Ureter (tissue), 1 donor: ENCODE results near the gene HPN. TPM values are rescaled to one million over a fixed set of nuclear protein-coding genes. Genes with fewer than 3 reads are reported as not detected.
"Not testable (repeated sequence)": the region's sequence is repeated elsewhere in the genome, so short reads cannot be mapped to it uniquely, and the experiment has no call there.

Experiments
- DNase-seq: peaks from one replicate; pipeline ENCODE4 v3.0.0-alpha.2; 2020; ENCODE audit warnings: low spot score
- total RNA-seq: library from RNA; stranded (reverse); gene quantifications from one replicate; pipeline ENCODE4 v1.2.4, GENCODE V29; 2023
- donor health status: DM: yes; HTN: yes; CAD: no.

HPN gene
- total RNA-seq, 1 donor from 2014 or later = 0.73 TPM

DNA sequence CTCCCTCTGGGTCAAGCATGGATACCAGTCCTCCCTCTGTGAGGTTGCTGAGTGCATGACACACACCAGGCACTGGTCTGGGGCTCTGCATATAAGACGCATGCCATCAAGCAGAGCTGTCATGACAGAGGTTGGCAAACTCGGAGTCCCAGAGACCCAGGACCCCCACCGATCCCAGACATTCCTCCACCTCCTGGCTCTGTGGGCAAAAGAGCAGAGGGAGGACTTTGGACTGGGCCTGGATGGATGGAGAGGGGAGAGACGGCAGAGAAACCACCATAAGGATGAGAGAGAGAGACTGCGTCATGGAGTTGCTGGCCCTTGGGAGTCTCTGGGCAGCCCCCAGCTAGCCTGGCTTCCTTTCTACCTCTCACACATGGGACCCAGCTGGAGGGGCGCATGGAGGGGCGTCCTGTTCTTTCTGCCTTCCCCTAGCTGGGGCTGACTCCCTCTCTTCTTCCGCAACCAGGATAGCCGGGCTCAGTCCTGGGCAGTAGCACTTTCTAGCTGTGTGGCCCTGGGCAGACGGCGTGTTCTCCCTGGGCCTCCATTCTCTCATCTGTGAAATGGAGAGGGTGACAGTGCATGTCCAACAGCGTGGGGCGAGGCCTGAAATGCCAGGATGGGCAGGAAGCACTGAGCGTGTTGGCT lies 1.6 kb downstream of the HPN start:
- no peak for DNase-seq

DNA sequence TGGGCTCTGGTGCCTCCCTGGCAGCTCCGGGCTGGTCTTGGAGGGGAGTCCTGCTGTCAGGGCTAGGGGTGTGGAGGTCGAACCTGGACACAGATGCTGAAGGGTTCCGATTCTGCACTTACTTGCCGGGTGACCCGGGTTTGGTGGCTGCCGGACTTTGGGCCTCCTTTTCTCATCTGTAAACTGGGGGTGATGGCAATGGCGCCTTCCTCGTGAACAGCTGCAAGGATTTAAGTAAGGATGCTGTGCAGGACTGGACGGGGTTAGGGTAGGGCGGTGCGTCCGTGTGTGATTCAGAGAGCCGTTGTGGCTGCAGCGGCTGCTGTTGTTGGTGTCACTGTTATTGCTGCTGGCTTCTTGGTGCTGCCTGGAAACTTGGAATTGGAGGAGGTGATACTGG lies 2.4 kb downstream of the HPN start:
- DNase-seq = no peak

DNA sequence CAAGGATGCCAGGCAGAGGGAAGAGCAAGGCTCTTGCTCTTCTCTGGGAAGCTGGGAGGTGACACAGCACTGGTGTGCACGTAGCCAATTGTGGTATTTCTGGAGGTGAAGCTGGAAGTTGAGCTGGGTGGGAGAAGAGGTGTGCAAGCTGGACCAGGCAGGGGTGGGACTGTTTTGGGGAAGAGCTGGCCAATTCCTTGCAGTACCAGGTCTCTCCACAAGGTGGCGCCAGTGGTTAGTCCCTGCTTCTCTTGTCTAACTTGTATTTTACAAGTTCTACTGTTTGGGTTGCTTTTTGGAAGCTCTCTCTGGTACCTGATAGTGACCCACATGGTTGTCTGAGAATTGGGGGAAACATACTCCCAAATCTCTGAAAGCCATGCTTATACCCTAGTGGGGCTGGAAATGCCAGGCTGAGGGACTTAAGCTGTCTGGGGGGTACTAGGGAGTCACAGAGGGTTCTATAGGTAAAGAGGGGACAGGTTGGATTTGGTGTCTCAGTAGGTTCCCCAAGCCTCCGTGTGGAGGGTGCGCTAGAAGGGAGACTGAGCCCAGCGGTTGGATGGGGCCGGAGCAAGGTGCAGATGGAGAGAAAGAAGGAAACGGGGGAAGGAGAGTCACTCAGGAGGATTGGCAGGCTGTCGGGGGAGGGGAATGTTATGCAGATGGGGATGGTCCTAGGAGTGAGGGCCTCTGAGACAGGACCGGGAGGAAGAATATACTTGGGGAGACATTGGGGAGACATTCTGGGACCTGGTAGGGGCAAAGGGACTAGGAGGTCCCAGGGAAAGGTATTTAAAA lies 3.0 kb downstream of the HPN start:
- no peak for DNase-seq

DNA sequence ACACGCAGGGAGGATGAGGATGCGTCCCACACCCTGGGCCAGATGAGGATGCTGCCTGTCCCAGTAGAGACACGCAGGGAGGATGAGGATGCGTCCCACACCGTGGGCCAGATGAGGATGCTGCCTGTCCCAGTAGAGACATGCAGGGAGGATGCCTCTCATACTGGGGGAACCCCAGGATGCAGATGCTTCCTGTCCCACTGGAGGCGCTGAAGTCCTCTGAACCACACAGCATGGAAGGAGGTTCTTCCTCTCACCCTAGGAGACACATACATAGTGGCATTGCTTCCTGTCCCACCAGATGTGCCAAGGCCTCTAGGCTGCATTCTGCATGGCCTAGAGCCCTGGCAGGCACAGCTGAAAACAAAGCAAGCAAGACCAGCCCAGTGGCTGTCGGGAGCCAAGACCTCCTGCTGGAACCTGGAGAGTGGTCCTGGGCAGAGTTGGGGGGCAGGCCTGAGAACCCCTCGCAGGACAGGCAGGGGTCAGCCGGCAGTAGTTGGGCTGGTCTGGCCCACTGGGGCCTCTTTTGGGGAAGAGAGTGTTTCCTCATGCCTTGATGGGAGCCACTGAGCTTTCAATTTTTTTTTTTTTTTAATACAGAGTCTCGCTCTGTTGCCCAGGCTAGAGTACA lies 4.3 kb downstream of the HPN start:
- no peak for DNase-seq

DNA sequence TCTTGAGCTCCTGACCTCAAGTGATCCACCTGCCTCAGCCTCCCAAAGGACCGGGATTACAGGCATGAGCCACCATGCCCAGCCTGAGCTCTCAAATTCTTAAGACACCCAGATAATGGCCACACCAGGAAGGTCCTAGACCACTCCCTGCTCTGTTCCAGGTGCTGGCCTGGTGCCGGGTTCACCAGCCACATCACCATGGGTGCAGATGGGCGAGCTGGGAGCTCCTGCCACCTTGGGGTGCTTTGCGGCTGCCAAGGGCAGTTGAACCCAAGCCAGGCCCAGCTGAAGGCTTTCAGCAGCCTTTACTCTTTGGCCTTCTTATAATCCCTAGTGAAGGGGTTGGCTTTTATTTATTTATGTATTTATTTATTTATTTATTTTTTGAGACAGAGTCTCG lies 4.9 kb downstream of the HPN start:
- no peak for DNase-seq

DNA sequence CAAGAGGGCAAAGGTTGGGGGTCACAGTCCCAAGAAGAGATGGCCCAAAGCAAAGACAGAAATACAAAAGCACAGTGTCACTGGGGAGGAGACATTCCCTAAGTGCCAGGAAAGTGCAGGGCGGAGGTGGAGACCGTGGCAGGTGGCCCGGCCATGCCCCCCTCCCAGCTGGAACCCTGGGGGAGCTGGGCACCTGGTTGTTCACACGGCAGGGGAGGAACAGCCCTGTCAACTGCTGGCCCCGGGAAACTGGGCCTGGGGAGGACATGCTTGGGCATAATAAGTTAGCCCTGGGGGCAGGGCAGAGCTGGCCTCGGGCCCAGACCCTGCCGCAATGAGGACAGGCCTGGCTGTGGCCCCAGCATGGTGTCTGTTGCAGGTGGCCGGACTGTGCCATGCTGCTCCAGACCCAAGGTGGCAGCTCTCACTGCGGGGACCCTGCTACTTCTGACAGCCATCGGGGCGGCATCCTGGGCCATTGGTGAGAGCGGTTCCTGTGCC lies 7.4 kb downstream of the HPN start:
- no peak for DNase-seq

DNA sequence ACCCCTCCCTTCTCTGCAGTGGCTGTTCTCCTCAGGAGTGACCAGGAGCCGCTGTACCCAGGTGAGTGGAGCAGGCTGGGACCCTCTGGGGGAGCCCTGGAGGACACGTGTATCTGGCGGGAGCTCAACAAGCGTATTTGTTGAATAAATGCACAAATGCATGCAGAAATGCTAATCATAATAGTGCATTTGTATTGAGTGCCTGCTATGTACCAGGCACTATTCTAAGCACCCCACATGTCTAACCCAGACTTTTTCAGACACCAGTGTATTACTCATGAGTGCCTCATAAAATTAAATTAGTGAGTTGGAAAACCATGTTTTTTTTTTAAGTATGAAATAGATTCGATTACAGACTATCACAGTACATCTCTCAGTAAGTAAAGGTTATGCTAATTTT lies 7.9 kb downstream of the HPN start:
- no peak for DNase-seq

DNA sequence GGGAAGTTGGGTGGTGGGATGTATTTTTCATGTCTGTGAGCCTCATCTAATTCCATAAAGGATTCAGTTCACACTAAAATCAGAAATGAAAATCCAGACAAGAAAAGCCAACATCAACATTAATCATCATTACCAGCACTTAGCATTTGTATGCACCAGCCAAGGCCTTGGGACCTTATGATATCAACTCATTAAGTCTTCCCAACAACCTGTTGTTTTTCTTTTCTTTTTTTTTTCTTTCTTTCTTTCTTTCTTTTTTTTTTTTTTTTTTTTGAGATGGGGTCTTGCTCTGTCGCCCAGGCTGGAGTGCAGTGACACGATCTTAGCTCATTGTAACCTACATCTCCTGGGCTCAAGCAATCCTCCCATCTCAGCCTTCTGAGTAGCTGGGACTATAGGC lies 9.1 kb downstream of the HPN start:
- not testable (repeated sequence) for DNase-seq

DNA sequence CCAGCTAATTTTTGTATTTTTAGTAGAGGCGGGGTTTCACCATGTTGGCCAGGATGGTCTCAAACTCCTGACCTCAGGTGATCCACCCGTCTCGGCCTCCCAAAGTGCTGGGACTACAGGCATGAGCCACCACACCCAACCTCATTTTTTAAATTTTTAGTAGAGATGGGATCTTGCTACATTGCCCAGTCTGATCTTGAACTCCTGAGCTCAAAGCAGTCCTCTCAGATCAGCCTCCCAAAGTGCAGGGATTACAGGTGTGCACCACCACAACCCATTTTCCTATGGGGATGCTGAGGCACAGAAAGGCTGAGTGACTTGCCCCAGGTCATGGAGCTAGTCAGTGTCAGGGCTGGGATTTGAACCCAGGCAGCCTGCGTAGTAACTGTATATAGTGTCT lies 9.7 kb downstream of the HPN start:
- DNase-seq = not testable (repeated sequence)

DNA sequence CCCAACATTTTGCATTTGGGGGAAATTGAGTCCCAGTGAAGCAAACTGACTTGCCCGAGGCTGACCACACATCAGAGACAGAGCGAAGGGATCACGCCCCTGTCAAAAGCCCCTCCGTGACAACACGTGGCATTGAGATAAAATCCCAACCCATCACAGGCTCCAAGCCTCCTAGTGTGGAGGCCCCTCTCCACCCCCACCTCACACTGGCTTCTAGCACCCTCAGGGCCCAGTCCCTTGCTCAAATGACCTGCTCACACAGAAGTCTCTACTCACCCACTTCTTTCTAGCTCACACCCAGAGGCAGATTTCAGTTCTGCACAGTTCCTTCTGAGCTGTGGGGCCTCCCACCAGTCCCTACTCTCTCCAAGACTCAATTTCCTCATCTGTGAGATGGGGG lies 10.3 kb downstream of the HPN start:
- DNase-seq = no peak

DNA sequence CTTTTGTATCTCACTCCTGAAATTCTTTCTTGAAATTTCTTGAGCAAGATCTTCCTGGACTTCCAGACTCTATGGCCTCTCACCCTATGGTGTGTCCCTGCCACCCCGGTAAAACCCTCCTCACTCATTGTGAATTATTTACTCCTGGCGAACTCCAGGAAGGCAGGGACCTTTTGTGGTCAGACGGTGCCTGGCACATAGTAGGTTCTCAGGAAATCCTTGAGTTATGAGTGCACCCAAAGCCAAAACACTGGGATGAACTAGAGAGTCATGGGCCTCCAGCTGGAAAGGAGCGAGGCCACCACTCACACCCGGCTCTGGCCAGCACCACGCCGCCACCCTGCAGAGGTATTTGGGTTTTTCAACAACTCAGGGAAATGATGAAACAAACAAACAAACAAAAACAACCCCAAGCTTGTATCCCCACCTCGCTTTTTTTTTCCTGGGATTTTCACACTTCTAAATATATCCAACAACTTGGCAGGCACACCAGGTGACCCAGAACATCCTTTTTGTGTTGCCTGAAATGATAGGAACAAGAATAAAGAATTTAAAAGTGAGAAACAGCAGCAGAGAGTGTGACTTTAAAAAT lies 11.2 kb downstream of the HPN start:
- no peak for DNase-seq

DNA sequence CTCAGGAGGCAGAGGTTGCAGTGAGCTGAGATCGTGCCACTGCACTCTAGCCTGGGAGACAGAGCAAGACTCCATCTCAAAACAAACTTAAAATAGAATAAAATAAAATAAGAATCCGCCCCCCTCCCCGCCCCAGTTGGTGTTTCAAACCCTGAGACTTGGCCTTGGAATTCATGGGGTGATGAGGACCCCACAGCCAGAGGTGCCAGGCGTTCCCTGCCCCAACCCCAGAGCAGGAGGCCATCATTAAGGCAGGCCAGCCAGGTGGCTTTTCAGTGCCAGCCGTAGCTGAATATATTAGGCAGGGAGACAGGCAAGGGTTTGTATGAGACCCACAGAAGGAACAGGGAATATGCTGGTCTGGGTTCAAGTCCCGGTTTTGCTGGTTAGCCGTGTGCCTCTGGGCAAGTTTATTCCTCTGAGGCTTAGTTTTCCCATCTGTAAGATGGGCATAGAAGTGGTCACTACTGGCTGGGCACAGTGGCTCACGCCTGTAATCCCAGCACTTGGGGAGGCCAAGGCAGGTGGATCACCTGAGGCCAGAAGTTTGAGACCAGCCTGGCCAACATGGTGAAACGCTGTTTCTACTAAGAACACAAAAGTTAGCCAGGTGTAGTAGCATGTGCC lies 12.3 kb downstream of the HPN start:
- no peak for DNase-seq

DNA sequence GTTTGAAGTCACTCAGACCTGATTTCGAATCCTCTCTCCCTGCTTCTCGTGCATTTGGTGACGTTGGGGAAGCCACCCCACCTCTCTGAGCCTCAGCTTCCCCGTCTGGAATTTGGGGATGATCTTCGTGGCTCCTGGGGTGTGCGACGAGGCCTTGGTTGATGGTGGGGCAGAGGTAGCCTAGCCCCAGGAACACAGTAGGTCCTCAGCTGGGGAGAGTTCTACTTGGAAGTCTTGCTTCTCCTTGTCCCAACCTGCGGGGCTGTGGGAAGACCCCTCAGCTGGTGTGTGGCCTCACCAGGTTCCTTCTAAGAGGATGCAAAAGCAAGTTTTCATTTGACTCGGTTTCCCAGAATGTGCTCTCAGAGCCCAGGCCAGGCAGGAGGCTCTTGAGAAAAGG lies 13.1 kb downstream of the HPN start:
- DNase-seq = no peak

DNA sequence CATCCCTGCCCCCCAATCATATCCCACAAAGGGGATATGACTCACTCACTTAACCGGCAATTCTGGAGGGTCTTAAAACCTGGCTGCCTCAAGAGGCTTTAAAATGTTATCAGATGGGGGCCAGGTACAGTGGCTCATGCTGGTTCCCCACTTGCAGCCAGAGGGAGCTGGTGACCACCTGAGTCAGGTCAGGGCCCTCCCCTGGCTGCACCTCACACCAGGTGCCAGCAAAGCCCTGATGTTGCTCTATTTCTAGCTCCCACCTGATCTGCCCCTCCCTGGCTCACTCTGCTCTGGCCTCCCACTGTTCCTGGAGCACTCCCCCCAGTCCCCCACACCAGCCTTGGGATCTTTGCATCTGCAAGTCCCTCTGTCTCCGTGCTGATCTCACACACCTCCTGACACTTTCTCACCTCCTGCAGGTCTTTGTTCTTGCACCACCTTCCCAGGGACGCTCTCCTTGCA lies 14.2 kb downstream of the HPN start:
- DNase-seq = no peak

DNA sequence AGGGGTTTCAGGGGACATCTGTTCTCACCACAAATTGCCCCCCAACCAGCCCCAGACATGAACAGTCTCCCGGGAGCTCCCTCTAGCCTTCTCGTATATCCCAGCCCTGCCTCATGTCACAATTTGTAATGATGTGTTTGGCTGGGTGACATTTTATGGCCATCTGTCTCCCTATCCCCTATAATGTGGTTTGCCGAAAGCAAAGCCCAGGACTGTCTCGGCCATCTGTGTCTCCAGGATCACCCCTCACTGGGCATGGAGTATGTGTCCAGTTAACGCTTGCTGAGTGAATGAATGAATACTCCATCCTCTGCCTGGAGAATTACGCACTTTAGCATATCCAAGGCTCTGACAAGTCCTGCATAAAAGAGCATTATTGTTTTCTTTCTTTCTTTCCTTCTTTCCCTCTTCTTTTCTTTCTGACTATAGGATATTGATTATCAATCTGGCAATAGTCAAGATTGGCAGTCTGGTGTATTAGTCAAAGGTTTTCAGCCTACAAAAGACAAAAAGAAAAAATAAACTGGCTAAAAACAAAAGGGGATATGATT lies 15.1 kb downstream of the HPN start:
- DNase-seq = no peak

DNA sequence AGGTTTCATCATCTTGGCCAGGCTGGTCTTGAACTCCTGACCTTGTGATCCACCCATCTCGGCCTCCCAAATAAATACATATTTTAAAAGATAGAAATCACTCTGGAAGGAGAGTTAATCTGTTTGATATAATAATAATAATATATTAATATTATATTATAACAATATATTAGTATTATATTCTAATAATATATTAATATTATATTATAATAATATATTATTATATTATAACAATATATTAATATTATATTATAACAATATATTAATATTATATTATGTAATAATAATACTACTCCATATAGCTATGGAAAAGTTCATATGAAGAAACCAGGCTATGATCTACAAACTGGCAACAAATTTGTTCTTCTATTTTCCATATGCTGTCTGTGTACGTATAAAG lies 16.8 kb downstream of the HPN start:
- no peak for DNase-seq

DNA sequence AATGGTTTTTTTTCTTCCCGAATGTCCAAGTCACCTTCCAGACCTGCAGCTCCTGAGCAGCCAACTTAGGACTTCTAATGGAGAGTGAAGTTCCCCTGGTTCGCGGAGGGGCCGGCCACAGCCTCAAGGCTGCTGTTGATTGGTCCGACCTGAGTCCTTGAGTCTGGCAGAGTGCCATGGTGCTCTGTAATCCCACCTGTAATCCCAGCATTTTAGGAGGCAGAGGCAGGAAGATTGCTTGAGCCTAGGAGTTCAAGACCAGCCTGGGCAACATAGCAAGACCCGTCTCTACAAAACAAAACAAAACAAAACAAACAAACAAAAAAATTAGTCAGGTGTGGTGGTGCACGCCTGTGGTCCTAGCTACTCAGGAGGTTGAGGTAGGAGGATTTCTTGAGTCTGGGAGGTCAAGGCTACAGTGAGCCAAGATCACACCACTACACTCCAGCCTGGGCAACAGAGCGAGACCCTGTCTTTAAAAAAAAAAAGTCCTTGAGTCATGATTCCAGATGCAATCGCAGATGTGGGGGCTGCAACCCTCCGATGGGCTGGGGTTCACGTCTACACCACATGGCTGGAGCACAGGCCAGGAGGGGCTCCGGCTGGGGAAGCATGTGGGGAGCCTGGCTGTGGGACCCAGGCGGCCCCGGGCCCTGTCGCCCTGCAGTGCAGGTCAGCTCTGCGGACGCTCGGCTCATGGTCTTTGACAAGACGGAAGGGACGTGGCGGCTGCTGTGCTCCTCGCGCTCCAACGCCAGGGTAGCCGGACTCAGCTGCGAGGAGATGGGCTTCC lies 17.7 kb downstream of the HPN start:
- DNase-seq = no peak

DNA sequence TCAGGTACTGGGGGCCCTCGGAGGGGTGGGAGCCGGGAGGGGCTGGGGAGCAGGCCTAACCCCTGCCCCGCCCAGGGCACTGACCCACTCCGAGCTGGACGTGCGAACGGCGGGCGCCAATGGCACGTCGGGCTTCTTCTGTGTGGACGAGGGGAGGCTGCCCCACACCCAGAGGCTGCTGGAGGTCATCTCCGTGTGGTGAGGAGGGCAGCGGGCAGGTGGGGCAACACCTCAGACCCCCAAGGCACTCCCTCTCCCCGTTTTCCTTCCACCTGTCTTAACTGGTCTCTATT lies 18.2 kb downstream of the HPN start:
- DNase-seq = no peak

DNA sequence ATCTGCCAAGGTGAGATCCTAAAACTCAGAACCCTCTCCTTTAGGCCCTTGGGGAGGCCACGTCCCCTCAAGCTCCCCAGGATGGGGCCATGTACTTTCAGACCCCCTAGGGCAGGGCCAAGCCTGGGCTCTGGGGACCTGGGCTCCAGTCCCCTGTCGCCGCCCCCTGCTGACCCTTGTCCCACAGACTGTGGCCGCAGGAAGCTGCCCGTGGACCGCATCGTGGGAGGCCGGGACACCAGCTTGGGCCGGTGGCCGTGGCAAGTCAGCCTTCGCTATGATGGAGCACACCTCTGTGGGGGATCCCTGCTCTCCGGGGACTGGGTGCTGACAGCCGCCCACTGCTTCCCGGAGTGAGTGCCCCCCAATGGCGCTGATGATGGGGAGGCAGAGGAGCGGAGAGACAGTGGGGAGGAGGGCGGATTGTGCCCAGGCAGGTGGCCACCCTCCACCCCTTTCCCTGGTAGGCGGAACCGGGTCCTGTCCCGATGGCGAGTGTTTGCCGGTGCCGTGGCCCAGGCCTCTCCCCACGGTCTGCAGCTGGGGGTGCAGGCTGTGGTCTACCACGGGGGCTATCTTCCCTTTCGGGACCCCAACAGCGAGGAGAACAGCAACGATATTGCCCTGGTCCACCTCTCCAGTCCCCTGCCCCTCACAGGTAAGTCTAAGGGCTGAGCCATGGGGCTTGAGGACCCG lies 18.8 kb downstream of the HPN start:
- DNase-seq = no peak

DNA sequence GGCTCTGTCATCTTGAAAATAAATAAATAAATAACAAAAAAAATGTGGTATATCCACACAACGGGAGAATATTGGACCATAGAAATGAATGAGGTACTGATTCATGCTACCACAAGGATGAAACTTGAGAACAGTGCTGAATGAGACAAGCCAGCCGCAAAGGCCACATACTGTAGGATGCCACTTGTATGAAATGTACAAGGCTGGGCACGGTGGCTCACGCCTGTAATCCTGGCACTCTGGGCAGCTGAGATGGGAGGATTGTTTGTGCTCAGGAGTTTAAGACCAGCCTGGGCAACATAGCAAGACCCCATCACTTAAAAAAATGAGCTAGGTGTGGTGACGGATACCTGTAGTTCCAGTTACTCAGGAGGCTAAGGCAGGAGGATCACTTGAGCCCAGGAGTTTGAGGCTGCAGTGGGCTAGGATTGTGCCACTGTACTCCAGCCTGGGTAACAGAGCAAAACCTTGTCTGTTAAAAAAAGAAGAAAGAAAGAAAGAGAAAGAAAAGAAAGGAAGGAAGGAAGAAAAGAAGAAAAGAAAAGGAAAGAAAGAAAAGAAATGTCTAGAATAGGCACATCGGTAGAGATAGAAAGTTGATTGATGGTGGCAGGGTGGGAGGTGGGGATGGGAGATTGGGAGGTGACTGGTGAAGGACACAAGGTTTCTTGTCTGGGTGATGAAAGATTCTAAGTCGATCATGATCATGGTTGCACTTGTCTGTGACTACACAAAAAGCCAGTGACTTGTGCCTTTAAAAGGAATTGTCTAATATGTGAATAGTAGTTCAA lies 20.3 kb downstream of the HPN start:
- no peak for DNase-seq
